Measurements from ENCODE around the gene MRGPRG.
"Not testable (repeated sequence)": the region's sequence is repeated elsewhere in the genome, so short reads cannot be mapped to it uniquely, and the experiment has no call there.

MRGPRG gene

DNA sequence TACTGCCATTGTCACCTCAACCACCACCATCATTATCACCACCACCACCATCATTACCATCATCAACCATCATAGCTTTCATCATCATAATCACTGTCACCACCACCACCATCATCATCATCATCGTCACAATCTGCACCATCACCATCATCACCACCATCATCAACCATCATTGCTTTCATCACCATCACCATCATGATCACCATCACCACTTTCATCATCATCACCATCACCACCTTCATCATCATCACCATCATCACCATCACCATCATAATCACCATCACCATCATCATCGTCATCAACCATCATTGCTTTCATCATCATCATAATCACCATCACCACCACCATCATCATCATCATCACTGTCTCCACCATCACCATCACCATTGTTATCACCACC lies 44.8 kb downstream of the MRGPRG start:
- DNase-seq: no peak

DNA sequence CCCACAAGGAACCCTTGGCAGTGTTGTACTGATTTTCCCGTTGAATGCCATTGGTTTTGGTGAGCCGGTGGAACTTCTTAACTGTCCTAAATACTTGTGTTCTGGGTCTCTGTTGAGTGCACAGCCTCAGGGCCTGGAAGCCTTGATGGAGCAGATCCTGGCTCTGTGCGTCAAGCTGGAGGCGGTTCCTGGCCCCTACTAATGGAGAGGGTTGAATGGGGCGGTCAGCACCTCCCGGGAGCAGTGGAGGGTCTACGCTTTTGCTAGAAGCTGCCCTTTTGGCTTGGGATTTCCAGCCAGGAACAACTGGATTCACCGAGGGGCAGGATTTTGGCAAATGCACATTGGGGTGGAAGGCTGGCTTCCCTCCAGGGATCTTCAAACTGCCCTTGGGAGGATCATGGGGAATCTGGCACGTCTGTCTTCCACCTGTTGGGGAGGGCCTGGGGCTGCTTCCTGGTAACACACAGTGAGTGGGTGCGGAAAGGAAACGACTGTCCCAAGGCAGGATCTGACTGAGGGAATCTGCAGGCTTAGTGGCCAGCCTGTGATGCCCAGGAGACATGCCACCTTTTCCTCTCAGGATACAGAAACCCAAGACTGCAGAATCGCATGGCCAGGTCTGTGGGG lies 46.6 kb downstream of the MRGPRG start:
- DNase-seq: no peak

DNA sequence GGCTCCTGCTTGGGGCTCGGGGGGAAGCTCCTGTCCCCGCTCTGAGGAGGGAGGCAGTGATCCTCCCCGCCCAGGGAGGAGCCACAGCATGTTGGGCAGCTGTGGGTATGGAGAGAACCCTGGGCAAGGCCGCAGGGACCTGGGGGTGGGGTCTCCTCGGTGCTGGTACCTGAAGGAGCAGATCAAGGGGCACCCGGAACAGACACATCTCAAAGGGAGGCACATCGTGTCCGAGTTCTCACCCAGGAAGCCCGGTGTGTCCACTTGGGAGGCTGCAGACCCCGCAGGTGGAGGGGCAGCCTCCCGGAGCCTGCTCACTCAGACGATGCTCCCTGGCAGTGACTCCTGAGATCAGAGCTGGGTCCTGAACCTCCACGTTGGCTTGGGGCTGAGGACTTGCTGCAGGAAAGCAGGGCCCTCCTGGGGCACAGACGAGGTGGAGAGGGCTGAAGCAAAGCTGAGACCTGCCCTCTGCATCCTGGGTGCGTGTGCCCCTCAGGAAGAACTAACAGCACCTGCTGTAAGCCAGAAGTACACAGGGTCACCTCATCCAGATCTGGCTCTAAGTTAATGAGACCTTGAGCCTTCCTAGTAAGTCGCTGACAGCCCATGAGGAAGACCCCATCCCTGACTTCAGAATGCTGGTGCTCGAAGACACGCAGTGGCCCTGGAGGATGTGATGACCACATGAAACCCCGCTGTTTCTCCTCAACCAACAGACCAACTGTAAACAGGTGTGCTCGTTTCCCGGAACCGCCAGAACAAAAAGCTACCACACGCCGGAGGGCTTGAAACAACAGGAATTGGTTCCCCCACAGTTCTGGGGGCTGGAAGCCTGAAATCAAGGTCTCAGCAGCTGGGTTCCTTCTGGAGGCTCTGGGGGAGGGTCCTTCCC lies 47.6 kb downstream of the MRGPRG start:
- DNase-seq: no peak

DNA sequence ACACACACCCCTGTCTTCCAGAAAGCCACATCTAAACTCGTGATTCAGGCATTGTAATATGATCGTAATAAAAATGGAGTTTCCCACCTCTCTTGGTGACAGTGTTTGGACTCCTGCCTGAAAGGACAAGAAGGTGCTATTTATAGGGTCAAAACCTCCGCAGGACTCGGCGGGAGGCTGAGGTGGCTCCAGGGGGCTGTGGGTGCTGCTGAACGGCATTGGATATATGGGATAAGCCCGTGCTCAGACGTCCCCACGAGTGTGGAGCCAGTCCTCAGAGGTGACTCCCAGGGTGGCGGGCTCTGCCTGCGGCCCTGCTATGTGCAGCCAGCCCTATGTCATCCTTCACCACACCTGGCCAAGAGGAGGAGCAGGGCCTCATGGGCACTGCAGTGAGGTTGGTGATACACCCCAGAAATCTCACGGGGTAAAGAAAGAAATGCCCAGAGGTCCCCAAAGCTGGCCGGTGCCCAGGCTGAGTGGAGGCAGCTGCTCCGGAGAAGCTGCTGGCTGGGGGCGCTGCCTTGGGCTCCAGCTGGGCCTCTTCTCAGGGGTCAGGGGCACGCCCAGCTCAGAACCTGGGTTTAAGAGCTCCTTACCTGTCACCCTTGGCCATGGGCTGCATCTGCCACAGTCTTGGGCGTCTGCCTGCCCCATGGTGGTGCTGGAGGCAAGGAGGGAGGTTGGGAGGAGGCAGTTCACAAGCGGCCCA lies 48.4 kb downstream of the MRGPRG start:
- no peak for DNase-seq

DNA sequence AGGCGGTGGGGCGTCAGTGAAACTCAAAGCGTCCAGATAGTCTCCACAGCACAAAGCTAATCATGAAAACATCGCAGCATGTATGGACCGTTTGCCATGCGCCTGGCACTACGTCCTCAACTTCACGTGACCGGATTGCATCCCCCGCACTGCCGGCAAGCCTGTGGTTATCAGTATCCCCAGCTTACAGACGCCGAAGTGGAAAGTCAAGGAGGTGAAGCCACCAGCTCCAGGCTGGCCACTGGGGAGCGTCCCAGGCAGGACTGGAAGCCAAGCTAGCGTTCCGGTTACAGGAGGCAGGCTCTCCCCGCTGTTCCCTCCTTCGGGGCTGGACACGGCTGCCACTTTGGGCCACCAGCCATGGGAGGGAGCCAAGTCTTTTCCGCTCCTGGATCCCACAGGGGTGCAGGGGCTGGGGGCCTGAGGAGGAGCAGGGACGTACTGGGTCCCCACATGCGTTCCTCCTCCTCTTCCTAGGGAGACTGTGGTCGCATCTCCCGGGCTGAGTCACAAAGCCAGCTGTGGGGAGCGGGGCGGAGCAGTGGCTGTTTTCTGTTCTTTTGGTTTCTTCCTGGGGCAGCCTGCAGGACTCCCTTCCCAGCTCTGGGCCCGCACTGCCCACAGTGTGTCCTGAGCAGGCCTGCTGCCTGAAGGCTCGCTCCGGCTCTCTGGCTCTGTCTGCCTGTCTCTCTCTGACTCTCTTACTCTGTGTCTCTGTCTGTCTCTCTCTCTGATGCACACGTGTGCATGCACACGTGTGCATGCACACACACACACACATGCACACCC lies 49.2 kb downstream of the MRGPRG start:
- no peak for DNase-seq

DNA sequence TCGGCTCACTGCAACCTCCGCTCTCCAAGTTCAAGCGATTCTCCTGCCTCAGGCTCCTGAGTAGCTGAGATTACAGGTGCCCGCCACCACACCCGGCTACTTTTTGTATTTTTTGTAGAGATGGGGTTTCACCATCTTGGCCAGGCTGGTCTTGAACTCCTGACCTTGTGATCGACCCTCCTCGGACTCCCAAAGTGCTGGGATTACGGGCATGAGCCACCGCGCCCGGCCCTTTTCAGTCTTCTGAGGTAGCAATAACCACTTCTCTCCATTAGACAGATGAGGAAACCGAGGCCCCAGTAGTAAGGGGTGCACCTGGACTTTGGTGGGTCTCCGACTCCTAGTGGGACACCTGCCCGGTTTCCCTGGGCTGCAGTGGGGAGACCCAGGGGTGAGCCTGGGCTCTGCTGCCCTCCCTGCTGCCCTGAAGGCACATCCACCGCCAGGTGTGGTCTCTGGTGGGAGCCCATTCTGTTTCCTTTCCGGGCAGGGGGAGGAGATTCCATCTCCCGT lies 49.8 kb downstream of the MRGPRG start:
- not testable (repeated sequence) for DNase-seq
